Cardiac muscle cell (in vitro differentiated cells and primary cell): ENCODE results near the gene TRIOBP. TPM values are rescaled to one million over a fixed set of nuclear protein-coding genes. Genes with fewer than 3 reads are reported as not detected.

Source experiments
- DNase-seq, 2 donors: peaks; one replicate each; pipeline versions ENCODE4 v3.0.0 to v3.0.0-alpha.2; 2010 to 2017; ENCODE audit warnings: low read depth in 1 of 2, low spot score in 1 of 2
- H3K27ac ChIP-seq: fragments of 200-600 bp; sonication (generic); 2 replicates; pipeline ENCODE4 v1.5.1; 2016
- H3K27me3 ChIP-seq: fragments of 200-600 bp; sonication (generic); 2 replicates; pipeline ENCODE4 v1.6.0; 2016; ENCODE audit warnings: control low read depth
- H3K36me3 ChIP-seq: fragments of 200-600 bp; sonication (generic); 2 replicates; pipeline ENCODE4 v1.5.1; 2016; ENCODE audit warnings: control low read depth
- H3K4me1 ChIP-seq: fragments of 200-600 bp; sonication (generic); 2 replicates; pipeline ENCODE4 v1.8.1; 2017; ENCODE audit warnings: low read depth, mild to moderate bottlenecking, mixed run types
- H3K4me3 ChIP-seq: fragments of 200-600 bp; sonication (generic); 2 replicates; pipeline ENCODE4 v1.5.1; 2016; ENCODE audit warnings: mild to moderate bottlenecking
- H3K9me3 ChIP-seq: fragments of 200-600 bp; sonication (generic); 2 replicates; pipeline ENCODE4 v1.5.1; 2017; ENCODE audit warnings: low read depth, mild to moderate bottlenecking, control low read depth
- polyA plus RNA-seq: library from polyadenylated mRNA; unstranded; fragments of >200 nt; fragmentation: Nextera tagmentation; extraction: Ambion mirVana; gene quantifications from 2 replicates; pipeline ENCODE4 v1.2.1, GENCODE V29; 2016
- total RNA-seq: library from RNA; depleted of rRNA; stranded (reverse); fragments of >200 nt; gene quantifications from 2 replicates; pipeline ENCODE4 v1.2.3, GENCODE V29; 2016
- TF ChIP-seq, protein P1 (sequence below): IDR thresholded peaks from 2 replicates; pipeline ENCODE4 v1.5.1; 2012; ENCODE audit warnings: low read depth, mild to moderate bottlenecking, low read length

The TRIOBP gene
- total and polyA plus RNA-seq, 2 experiments from 2014 or later: 150 to 202 TPM

DNA sequence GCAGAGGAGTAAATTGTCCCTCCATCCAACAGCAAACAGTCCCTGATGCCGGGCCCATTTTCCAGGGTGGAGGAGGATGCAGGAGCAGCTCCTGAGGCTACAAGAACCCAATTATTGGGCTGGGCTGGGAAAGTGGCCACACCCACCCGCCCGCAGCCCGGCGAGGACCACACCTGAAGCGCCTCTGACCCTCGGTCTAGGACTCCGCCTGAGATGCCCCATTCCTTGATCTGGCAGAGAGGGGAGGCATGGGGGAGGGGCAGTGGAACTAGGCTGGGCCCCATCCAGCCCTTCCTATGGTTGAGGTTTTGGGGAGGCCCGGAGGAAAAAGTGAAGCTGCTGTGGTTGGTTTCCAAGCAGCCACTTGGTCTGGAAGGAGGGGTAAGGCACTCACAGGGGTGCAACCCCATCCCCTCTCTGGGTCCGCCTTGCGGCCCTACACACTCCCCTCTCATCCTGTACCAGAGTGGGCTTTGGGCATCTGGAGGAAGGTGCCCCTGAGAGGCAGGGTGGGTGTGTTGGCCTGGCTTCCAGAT, 23.9 kb upstream of the TRIOBP start:
- Histone ChIP-seq H3K36me3 (no peaks in the 10 kb centered on the region), H3K4me1 (peaks cover 3% of the 10 kb centered on the region), H3K27ac (no peak overlapping the region), H3K9me3 (no peaks in the 10 kb centered on the region), H3K27me3 (no peaks in the 10 kb centered on the region), H3K4me3 (no peak overlapping the region)
- no peak for DNase-seq
- TF ChIP-seq, protein P1, sequence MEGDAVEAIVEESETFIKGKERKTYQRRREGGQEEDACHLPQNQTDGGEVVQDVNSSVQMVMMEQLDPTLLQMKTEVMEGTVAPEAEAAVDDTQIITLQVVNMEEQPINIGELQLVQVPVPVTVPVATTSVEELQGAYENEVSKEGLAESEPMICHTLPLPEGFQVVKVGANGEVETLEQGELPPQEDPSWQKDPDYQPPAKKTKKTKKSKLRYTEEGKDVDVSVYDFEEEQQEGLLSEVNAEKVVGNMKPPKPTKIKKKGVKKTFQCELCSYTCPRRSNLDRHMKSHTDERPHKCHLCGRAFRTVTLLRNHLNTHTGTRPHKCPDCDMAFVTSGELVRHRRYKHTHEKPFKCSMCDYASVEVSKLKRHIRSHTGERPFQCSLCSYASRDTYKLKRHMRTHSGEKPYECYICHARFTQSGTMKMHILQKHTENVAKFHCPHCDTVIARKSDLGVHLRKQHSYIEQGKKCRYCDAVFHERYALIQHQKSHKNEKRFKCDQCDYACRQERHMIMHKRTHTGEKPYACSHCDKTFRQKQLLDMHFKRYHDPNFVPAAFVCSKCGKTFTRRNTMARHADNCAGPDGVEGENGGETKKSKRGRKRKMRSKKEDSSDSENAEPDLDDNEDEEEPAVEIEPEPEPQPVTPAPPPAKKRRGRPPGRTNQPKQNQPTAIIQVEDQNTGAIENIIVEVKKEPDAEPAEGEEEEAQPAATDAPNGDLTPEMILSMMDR: no peak

GRCh38 chr22:37674248-37674647, 22.6 kb upstream of the TRIOBP start:
- TF ChIP-seq, protein P1: no peak
- H3K36me3 ChIP-seq: no peaks in the 10 kb centered on the region
- H3K27me3 ChIP-seq: no peaks in the 10 kb centered on the region
- H3K4me1 ChIP-seq: peaks cover 3% of the 10 kb centered on the region
- no peak overlapping the region for H3K4me3 ChIP-seq
- no peaks in the 10 kb centered on the region for H3K9me3 ChIP-seq
- H3K27ac ChIP-seq: no peak overlapping the region
- DNase-seq: no peak

- Histone ChIP-seq H3K4me3 (no peak within 1 kb of the TSS), H3K27me3 (no peaks in the 10 kb centered on the region), H3K36me3 (no peaks in the 10 kb centered on the region), H3K4me1 (peaks cover 3% of the 10 kb centered on the region), H3K27ac (no peak within 1 kb of the TSS), H3K9me3 (no peaks in the 10 kb centered on the region)
- peak; percentile 35 to 98 for DNase-seq
- TF ChIP-seq, protein P1: peak; percentile 14
These were observed 21.6 kb upstream of the TRIOBP start, which contains the start of gene LGALS1 for GRCh38 chr22:37674951-37675929. TSS of gene LGALS1 (plus strand) at chr22:37675636. CDS start at chr22:37675703, 67 bp downstream.

- TF ChIP-seq, protein P1: no peak
- H3K27ac ChIP-seq: no peak overlapping the region
These were observed 20.7 kb upstream of the TRIOBP start for GRCh38 chr22:37675930-37676735.

More at GRCh38 chr22:37675930-37676735, 20.7 kb upstream of the TRIOBP start:
- DNase-seq: peak in 1 of 2 donors; percentile 45
- no peaks in the 10 kb centered on the region for H3K27me3 ChIP-seq
- no peak overlapping the region for H3K4me3 ChIP-seq
- H3K36me3 ChIP-seq: no peaks in the 10 kb centered on the region
- peaks cover 3% of the 10 kb centered on the region for H3K4me1 ChIP-seq
- H3K9me3 ChIP-seq: no peaks in the 10 kb centered on the region
